ENCODE results near the gene GTF3A.

- TF ChIP-seq CTCF (IDR thresholded peaks at IDR 0.05) (peak; percentile 76 to 85 (median 83)), POLR2A (IDR thresholded peaks at IDR 0.05) (no peak)
These were observed 48.6 kb upstream of the GTF3A start for GRCh38 chr13:27375686-27376326.

Measured in right lobe of liver (tissue), 4 donors.